ENCODE results near the gene BCAR1.

GRCh38 chr16:75216576-75216975 is 34.8 kb downstream of the BCAR1 start:
- TF ChIP-seq POLR2A (IDR thresholded peaks at IDR 0.05; ENCODE audit: low read depth, low read length) (no peak), POLR2AphosphoS5 (IDR thresholded peaks at IDR 0.05; ENCODE audit: low read depth, low read length) (no peak)
